GM12878 (cell line): ENCODE measurements around the gene CYP26C1. TPM values are rescaled to one million over a fixed set of nuclear protein-coding genes. Genes with fewer than 3 reads are reported as not detected.

Source experiments
- EGR1 ChIP-seq, 2 experiments: IDR thresholded peaks; 1 replicate in 1 of 2; 2 replicates in 1 of 2; pipeline ENCODE4 v1.6.1; 2011 to 2012; ENCODE audit warnings: low read depth in 2 of 2, low read length in 2 of 2, borderline replicate concordance in 1 of 2, mild to moderate bottlenecking in 1 of 2, moderate library complexity in 1 of 2
- EZH2 ChIP-seq: IDR thresholded peaks from 2 replicates; pipeline ENCODE4 v1.6.1; 2012; ENCODE audit warnings: low read depth, mild to moderate bottlenecking, control low read depth, inconsistent platforms, low read length, borderline replicate concordance; ENCODE audit not compliant: control insufficient read depth
- IRF4 ChIP-seq: IDR thresholded peaks from 2 replicates; pipeline ENCODE4 v1.6.1; 2011; ENCODE audit warnings: low read depth, low read length
- POLR2A ChIP-seq: IDR thresholded peaks from 2 replicates; pipeline ENCODE4 v1.6.1; 2011; ENCODE audit warnings: low read depth, mild to moderate bottlenecking, low read length
- RAD51 ChIP-seq: fragments of 450-650 bp; IDR thresholded peaks from 2 replicates; pipeline ENCODE4 v1.6.1; 2016; ENCODE audit warnings: moderate library complexity, mild to moderate bottlenecking, inconsistent platforms
- TAF1 ChIP-seq: IDR thresholded peaks from 2 replicates; pipeline ENCODE4 v1.6.1; 2011; ENCODE audit warnings: mild to moderate bottlenecking, low read depth, low read length, borderline replicate concordance
- ZNF207 ChIP-seq: fragments of 450-650 bp; IDR thresholded peaks from 2 replicates; pipeline ENCODE4 v1.6.1; 2014; ENCODE audit warnings: antibody characterized with exemption, mild to moderate bottlenecking, borderline replicate concordance
- polyA plus RNA-seq, 11 experiments: library from polyadenylated mRNA; depleted of rRNA in 4 of 11; unstranded in 6 of 11; stranded (reverse) in 5 of 11; fragments of >200 nt; fragmentation: Nextera tagmentation in 4 of 11; fragmentation: Illumina TruSeq in 1 of 11; extraction: Ambion mirVana in 4 of 11; extraction: Trizol in 1 of 11; gene quantifications; 1 replicate in 1 of 11; 2 replicates in 10 of 11; pipeline versions ENCODE4 v1.2.1 to v1.2.3, GENCODE V29; 2011 to 2016; ENCODE audit warnings: inconsistent platforms in 2 of 11, missing spikeins in 2 of 11, low read depth in 1 of 11
- total RNA-seq, 4 experiments: library from RNA; depleted of rRNA in 3 of 4; stranded (reverse); fragments of >200 nt in 3 of 4; fragmentation: Illumina TruSeq in 1 of 4; extraction: Trizol in 1 of 4; gene quantifications; 2 replicates each; pipeline versions ENCODE4 v1.2.1 to v1.2.3, GENCODE V29; 2013 to 2021
- TF ChIP-seq, protein P1 (sequence below): fragments of 450-650 bp; IDR thresholded peaks from 2 replicates; pipeline ENCODE4 v1.6.1; 2016; ENCODE audit warnings: mild to moderate bottlenecking, moderate library complexity, borderline replicate concordance
- TF ChIP-seq, protein P2 (sequence below): fragments of 450-650 bp; IDR thresholded peaks from 2 replicates; pipeline ENCODE4 v1.6.1; 2016; ENCODE audit warnings: mild to moderate bottlenecking

CYP26C1 gene
- total and polyA plus RNA-seq, 10 of the 15 experiments (the other 5 are each of a cell fraction or from before 2014, with no cell fraction given), result under 0.01 to 0.08 TPM; not detected in 8

DNA sequence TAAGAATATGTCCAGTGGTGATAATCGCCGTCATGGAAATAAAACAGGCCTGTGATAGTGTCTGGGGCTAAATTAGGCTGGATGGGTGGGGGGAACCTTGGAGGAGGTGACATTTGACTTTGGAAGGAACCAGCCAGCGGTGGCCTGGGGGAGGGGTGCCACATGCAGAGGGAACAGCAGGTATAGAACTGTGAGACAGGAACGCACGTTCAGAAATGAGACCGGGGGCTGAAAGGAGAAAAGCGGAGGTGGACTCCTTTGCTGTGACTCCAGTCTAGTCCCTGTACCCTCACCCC, 10.5 kb downstream of the CYP26C1 start (continued):
- TF ChIP-seq, protein P1, sequence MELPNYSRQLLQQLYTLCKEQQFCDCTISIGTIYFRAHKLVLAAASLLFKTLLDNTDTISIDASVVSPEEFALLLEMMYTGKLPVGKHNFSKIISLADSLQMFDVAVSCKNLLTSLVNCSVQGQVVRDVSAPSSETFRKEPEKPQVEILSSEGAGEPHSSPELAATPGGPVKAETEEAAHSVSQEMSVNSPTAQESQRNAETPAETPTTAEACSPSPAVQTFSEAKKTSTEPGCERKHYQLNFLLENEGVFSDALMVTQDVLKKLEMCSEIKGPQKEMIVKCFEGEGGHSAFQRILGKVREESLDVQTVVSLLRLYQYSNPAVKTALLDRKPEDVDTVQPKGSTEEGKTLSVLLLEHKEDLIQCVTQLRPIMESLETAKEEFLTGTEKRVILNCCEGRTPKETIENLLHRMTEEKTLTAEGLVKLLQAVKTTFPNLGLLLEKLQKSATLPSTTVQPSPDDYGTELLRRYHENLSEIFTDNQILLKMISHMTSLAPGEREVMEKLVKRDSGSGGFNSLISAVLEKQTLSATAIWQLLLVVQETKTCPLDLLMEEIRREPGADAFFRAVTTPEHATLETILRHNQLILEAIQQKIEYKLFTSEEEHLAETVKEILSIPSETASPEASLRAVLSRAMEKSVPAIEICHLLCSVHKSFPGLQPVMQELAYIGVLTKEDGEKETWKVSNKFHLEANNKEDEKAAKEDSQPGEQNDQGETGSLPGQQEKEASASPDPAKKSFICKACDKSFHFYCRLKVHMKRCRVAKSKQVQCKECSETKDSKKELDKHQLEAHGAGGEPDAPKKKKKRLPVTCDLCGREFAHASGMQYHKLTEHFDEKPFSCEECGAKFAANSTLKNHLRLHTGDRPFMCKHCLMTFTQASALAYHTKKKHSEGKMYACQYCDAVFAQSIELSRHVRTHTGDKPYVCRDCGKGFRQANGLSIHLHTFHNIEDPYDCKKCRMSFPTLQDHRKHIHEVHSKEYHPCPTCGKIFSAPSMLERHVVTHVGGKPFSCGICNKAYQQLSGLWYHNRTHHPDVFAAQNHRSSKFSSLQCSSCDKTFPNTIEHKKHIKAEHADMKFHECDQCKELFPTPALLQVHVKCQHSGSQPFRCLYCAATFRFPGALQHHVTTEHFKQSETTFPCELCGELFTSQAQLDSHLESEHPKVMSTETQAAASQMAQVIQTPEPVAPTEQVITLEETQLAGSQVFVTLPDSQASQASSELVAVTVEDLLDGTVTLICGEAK, result no peak
- TF ChIP-seq IRF4 (no peak), EZH2 (no peak), TAF1 (no peak), RAD51 (no peak), POLR2A (no peak), ZNF207 (no peak), EGR1 (IDR thresholded peaks at IDR 0.05; ENCODE audit: borderline replicate concordance in 1 of 2, low read depth in 2 of 2, low read length in 2 of 2) (no peak)
- TF ChIP-seq, protein P2, sequence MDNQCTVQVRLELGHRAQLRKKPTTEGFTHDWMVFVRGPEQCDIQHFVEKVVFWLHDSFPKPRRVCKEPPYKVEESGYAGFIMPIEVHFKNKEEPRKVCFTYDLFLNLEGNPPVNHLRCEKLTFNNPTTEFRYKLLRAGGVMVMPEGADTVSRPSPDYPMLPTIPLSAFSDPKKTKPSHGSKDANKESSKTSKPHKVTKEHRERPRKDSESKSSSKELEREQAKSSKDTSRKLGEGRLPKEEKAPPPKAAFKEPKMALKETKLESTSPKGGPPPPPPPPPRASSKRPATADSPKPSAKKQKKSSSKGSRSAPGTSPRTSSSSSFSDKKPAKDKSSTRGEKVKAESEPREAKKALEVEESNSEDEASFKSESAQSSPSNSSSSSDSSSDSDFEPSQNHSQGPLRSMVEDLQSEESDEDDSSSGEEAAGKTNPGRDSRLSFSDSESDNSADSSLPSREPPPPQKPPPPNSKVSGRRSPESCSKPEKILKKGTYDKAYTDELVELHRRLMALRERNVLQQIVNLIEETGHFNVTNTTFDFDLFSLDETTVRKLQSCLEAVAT, result no peak
